IPS DF 4.7 (cell line): Measurements from ENCODE around the gene FKBP8.
"Not testable (repeated sequence)": the region's sequence is repeated elsewhere in the genome, so short reads cannot be mapped to it uniquely, and the experiment has no call there.

Experiments
- DNase-seq: peaks from one replicate; pipeline ENCODE4 v3.0.0-alpha.2; 2013; ENCODE audit warnings: low spot score; ENCODE audit errors: extremely low read depth

Gene FKBP8

GRCh38 chr19:18542941-18543813 lies at the start of gene FKBP8:
FKBP8 (minus strand) TSS chr19:18543573; CDS start chr19:18541970, 1,603 bp downstream.
- no peak for DNase-seq

GRCh38 chr19:18592732-18593131 lies 49.4 kb upstream of the FKBP8 start:
- not testable (repeated sequence) for DNase-seq

- DNase-seq = no peak
Measured at GRCh38 chr19:18591735-18592385, 48.5 kb upstream of the FKBP8 start.

- DNase-seq = peak; percentile 96
Measured at GRCh38 chr19:18590273-18591272, 47.2 kb upstream of the FKBP8 start.

- DNase-seq = no peak
Measured at GRCh38 chr19:18589380-18590272, 46.3 kb upstream of the FKBP8 start.

- DNase-seq = no peak
Measured at GRCh38 chr19:18588611-18589379, 45.4 kb upstream of the FKBP8 start, which contains the start of gene REX1BD. REX1BD (plus strand) TSS chr19:18588798; CDS start chr19:18588802, 4 bp downstream.

- no peak for DNase-seq
Measured at GRCh38 chr19:18587962-18588610, 44.7 kb upstream of the FKBP8 start.

GRCh38 chr19:18587561-18587960 lies 44.2 kb upstream of the FKBP8 start:
- no peak for DNase-seq

- no peak for DNase-seq
Measured at GRCh38 chr19:18586306-18586705, 42.9 kb upstream of the FKBP8 start.

GRCh38 chr19:18580311-18580710 lies 36.9 kb upstream of the FKBP8 start:
- no peak for DNase-seq

- DNase-seq = no peak
Measured at GRCh38 chr19:18577365-18577914, 34.1 kb upstream of the FKBP8 start.

GRCh38 chr19:18576383-18576782 lies 33.0 kb upstream of the FKBP8 start:
- DNase-seq = no peak

GRCh38 chr19:18574691-18575291 lies 31.4 kb upstream of the FKBP8 start:
- no peak for DNase-seq

- no peak for DNase-seq
Measured at GRCh38 chr19:18571564-18572344, 28.4 kb upstream of the FKBP8 start, which contains the start of gene UBA52. UBA52 (plus strand) TSS chr19:18571857; CDS start chr19:18573301, 1,444 bp downstream.

GRCh38 chr19:18568367-18568766 lies 25.0 kb upstream of the FKBP8 start:
- DNase-seq = no peak

- no peak for DNase-seq
Measured at GRCh38 chr19:18566953-18567352, 23.6 kb upstream of the FKBP8 start.

GRCh38 chr19:18562086-18562485 lies 18.7 kb upstream of the FKBP8 start:
- DNase-seq = no peak
